Right lobe of liver (tissue), 6 donors: ENCODE results near the gene RPIA. TPM values are rescaled to one million over a fixed set of nuclear protein-coding genes. Genes with fewer than 3 reads are reported as not detected.
A peak's percentile ranks its signal among the peaks of the same experiment; 100 is the strongest.
"Not testable (repeated sequence)": the region's sequence is repeated elsewhere in the genome, so short reads cannot be mapped to it uniquely, and the experiment has no call there.

Source experiments
- ATAC-seq, 4 donors: fragments of 200-7000 bp; cut with Tn5 transposase; one replicate each; pipeline ENCODE4 v1.9.1; 2020; ENCODE audit warnings: mild to moderate bottlenecking in 4 of 4, moderate library complexity in 4 of 4
- DNase-seq, 3 donors: peaks; one replicate each; pipeline ENCODE4 v3.0.0-alpha.2; 2020
- H3K27ac ChIP-seq, 3 donors: fragments of 200-600 bp; one replicate each; pipeline ENCODE4 v1.8.0; 2022
- H3K27me3 ChIP-seq, 2 donors: fragments of 200-600 bp; one replicate each; pipeline ENCODE4 v1.8.0; 2022
- H3K36me3 ChIP-seq, 4 donors: fragments of 200-600 bp; sonication (generic) in 1 of 4; one replicate each; pipeline versions ENCODE4 v1.5.1 to v1.8.0; 2017 to 2022; ENCODE audit warnings: control low read depth in 1 of 4
- H3K4me1 ChIP-seq, 4 donors: fragments of 200-600 bp; sonication (generic) in 1 of 4; one replicate each; pipeline versions ENCODE4 v1.5.1 to v1.8.0; 2017 to 2022; ENCODE audit warnings: control low read depth in 1 of 4
- H3K4me3 ChIP-seq, 3 donors: fragments of 200-600 bp; one replicate each; pipeline ENCODE4 v1.8.0; 2022
- H3K9me3 ChIP-seq, 4 donors: fragments of 200-600 bp; sonication (generic) in 1 of 4; one replicate each; pipeline versions ENCODE4 v1.5.1 to v1.8.0; 2017 to 2022; ENCODE audit warnings: control low read depth in 1 of 4
- CTCF ChIP-seq, 4 donors: fragments of 200-600 bp in 3 of 4; fragments of 450-650 bp in 1 of 4; IDR thresholded peaks; one replicate each; pipeline versions ENCODE4 v1.5.1 to v1.8.0; 2016 to 2022; ENCODE audit warnings: antibody characterized with exemption in 4 of 4, mild to moderate bottlenecking in 2 of 4
- POLR2A ChIP-seq: fragments of 450-650 bp; IDR thresholded peaks from one replicate; pipeline ENCODE4 v1.6.1; 2017; ENCODE audit warnings: antibody characterized with exemption, mild to moderate bottlenecking
- WGBS: methylation state at CpG from one replicate; pipeline ENCODE4 v1.1.6; 2018; ENCODE audit warnings: low coverage, low lambda C conversion rate; ENCODE audit not compliant: insufficient coverage; ENCODE audit errors: missing lambda C conversion rate; 5-methylcytosine and 5-hydroxymethylcytosine counted together
- intact Hi-C, 2 donors: fragments of 100-400 bp; cut with DNase I; formaldehyde crosslinking; loops; one replicate each; pipeline versions ENCODE4 v1.11.2 to v1.14.1; 2022
- total RNA-seq, 6 experiments: library from RNA; depleted of rRNA in 2 of 6; stranded (reverse); fragments of >200 nt in 2 of 6; fragmentation: NEBNext Ultra II Directional in 3 of 6; extraction: Animal tissue kit (Norgen Biotek cat#: 25700) in 3 of 6; gene quantifications; one replicate each; pipeline versions ENCODE4 v1.1.0 to v1.2.4, GENCODE V29; 2016 to 2023
- donor health status: DM: no; HTN: yes; CAD: no.
- donor health status: DM: no; HTN: no; CAD: no.
- donor health status: DM: no; HTN: no; CAD: no.
- donor health status: DM: no; HTN: yes; CAD: no.
- donor health status: DM: no; HTN: yes; CAD: no.

The RPIA gene
- total RNA-seq, 6 experiments from 2014 or later: 2.2 to 4.8 (median 3.2) TPM

DNA sequence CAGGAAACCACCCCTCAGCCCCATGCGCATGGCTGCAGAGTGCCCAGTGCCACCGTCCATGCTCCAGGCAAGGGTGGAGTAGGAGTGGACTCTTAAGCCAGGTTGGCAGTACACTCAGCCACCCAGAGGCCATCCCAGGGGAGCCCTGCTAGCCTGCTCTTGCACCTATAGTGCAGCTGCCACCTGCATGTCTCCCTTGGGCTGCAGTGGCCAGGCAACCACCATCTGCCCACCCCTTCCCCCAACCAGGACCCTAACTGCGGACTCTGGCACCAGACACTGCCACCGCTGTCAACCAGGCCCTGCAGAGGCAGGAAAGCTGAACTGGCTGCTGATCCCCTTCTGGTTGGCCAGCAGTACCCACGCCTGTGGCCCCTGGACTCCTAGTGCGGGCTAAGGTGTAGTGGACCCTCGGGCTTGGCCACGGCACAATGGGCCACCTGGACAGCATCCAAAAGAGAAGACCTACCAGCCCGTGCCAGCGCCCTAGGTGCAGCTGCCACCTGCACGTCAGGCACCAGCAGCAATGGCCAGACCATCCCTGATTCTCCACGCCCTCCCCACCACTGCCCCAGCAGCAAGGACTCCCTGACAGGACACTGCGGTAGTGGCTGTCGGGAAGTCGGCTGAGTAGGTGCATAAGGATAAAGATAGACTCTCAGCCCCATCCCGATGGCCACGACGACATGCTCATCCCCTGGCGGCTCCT, 72.8 kb downstream of the RPIA start:
- no CpG with 5 or more reads among the region's 19 CpGs for WGBS
- no peaks in the 10 kb centered on the region for H3K9me3 ChIP-seq
- H3K27ac ChIP-seq: no peak overlapping the region
- H3K4me3 ChIP-seq: no peak overlapping the region
- DNase-seq: peak in 1 of 3 donors; percentile 39
- no peak for TF ChIP-seq POLR2A
- TF ChIP-seq CTCF (IDR thresholded peaks at IDR 0.05): no peak
- H3K27me3 ChIP-seq: peaks cover 0 to 14% of the 10 kb centered on the region in 2 donors
- ATAC-seq: no peak
- H3K36me3 ChIP-seq: no peaks in the 10 kb centered on the region
- intact Hi-C loops: no loop called here
- H3K4me1 ChIP-seq: peaks cover 0 to 12% (median 0%) of the 10 kb centered on the region in 4 donors

GRCh38 chr2:88764850-88765153, 73.3 kb downstream of the RPIA start:
- no peak overlapping the region for H3K4me3 ChIP-seq
- peak in 1 of 3 donors; percentile 47 for DNase-seq
- peaks cover 0 to 12% (median 0%) of the 10 kb centered on the region in 4 donors for H3K4me1 ChIP-seq
- H3K27ac ChIP-seq: no peak overlapping the region
- 7% methylated on average over 5 of the region's 22 CpGs for WGBS
- intact Hi-C loops: no loop called here
- ATAC-seq: no peak
- peaks cover 0 to 14% of the 10 kb centered on the region in 2 donors for H3K27me3 ChIP-seq
- no peak for TF ChIP-seq POLR2A
- TF ChIP-seq CTCF (IDR thresholded peaks at IDR 0.05): no peak
- no peaks in the 10 kb centered on the region for H3K9me3 ChIP-seq
- no peaks in the 10 kb centered on the region for H3K36me3 ChIP-seq

- H3K4me3 ChIP-seq: no peak overlapping the region
- no peaks in the 10 kb centered on the region for H3K36me3 ChIP-seq
- H3K27me3 ChIP-seq: peaks cover 0 to 14% of the 10 kb centered on the region in 2 donors
- H3K9me3 ChIP-seq: no peaks in the 10 kb centered on the region
- no peak overlapping the region for H3K27ac ChIP-seq
- DNase-seq (peak in 2 of 3 donors; percentile 40 to 55), ATAC-seq (no peak)
- peaks cover 0 to 12% (median 0%) of the 10 kb centered on the region in 4 donors for H3K4me1 ChIP-seq
- WGBS: 8% methylated on average over 5 of the region's 75 CpGs
- intact Hi-C loops: no loop called here
- TF ChIP-seq CTCF (IDR thresholded peaks at IDR 0.05) (no peak), POLR2A (no peak)
Measured at GRCh38 chr2:88765154-88765888, 73.8 kb downstream of the RPIA start.

DNA sequence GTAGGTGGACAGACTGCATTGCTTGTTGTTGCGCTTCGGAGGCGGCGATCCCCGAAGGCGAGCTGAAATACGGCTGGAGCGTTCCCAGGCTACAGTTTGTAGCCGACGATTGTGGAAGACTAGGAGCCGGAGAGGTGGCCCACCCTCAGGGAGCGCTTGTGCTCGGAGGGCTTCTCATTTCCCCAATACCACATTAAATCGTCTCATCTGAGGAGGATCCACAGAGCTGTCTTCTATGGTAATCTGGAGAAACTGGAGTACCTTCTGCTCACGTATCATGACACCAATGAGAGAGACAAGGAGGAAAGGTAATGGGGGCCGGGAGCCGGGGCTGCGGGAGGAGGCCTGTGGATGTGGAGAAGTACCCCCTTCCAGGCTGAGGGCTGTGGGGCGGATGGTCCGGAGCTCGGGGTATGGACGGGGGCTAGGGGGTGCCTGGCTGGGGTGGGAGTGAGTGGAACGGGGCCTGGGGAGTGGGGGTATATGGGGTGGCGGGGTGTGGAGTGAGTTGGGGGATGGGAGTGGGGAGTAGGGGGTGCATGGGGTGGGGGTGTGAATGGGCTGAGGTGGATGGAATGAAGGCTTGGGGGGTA, 74.5 kb downstream of the RPIA start:
- ATAC-seq, H3K27ac ChIP-seq, H3K36me3 ChIP-seq, H3K9me3 ChIP-seq, intact Hi-C loops, H3K4me3 ChIP-seq, DNase-seq: not testable (repeated sequence)
- 24% methylated on average over 23 of the region's 24 CpGs for WGBS
- H3K4me1 ChIP-seq: peaks cover 0 to 12% (median 0%) of the 10 kb centered on the region in 4 donors
- peaks cover 0 to 14% of the 10 kb centered on the region in 2 donors for H3K27me3 ChIP-seq

GRCh38 chr2:88770016-88770415, 78.5 kb downstream of the RPIA start:
- Histone ChIP-seq H3K4me3 (no peak overlapping the region), H3K4me1 (peaks cover 0 to 9% (median 0%) of the 10 kb centered on the region in 4 donors), H3K27me3 (peaks cover 0 to 5% of the 10 kb centered on the region in 2 donors), H3K27ac (no peak overlapping the region), H3K9me3 (no peaks in the 10 kb centered on the region), H3K36me3 (no peaks in the 10 kb centered on the region)
- DNase-seq (no peak), ATAC-seq (no peak)
- 55% methylated on average over 4 of the region's 4 CpGs for WGBS
- intact Hi-C loops: no loop called here
- TF ChIP-seq CTCF (IDR thresholded peaks at IDR 0.05) (no peak), POLR2A (no peak)

DNA sequence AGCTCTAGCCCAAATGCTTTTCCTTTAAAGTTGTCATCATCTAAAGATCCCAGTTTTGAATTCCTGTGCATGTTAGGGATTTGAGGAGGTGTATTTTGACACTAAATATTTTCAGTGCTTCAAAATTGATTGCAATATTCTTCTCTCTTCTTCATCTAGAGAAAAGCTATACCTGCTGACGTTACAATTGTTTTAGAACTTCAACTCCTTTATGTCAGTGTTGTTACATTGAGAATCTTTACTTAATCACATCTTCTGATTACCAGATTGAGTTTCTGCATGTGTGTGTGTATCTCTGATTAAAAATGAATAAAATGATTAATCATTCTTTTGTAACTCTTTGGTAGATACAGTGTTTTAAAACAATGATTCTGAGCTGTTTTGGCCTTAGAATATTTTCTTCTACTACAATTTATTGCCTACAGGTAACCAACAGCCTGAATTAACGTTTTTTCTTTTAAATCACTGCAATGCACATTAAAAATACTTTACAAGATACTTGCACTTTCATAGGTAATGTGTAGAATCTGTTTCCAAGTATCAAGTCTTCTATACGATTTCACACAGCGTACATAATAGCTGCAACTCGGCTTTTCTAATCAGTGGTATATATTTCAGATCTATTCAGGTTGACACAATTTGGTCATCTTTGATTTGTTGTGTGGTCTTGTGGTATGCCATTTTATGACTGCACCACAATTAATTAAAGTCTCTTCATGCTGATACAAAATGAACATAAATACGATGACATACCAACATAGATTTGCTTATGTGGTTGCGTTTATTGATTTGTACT, 82.0 kb downstream of the RPIA start:
- ATAC-seq: peak in 1 of 4 donors; percentile 44
- 36% methylated on average over 7 of the region's 7 CpGs for WGBS
- intact Hi-C loops: not testable (repeated sequence)

GRCh38 chr2:88789213-88789612, 97.7 kb downstream of the RPIA start:
- DNase-seq, H3K4me1 ChIP-seq, H3K27ac ChIP-seq, intact Hi-C loops, H3K36me3 ChIP-seq, H3K27me3 ChIP-seq, H3K9me3 ChIP-seq, ATAC-seq, H3K4me3 ChIP-seq: not testable (repeated sequence)
- WGBS: 97% methylated on average over 2 of the region's 2 CpGs

More for the DNA sequence above, 82.0 kb downstream of the RPIA start:
- not testable (repeated sequence) for H3K36me3 ChIP-seq, H3K4me3 ChIP-seq, H3K27me3 ChIP-seq, H3K27ac ChIP-seq, DNase-seq, H3K4me1 ChIP-seq, H3K9me3 ChIP-seq
